ENCODE measurements around the gene SLC37A2.

Gene SLC37A2

GRCh38 chr11:125112208-125112604 is 49.1 kb downstream of the SLC37A2 start:
- DNase-seq, result no peak

DNA sequence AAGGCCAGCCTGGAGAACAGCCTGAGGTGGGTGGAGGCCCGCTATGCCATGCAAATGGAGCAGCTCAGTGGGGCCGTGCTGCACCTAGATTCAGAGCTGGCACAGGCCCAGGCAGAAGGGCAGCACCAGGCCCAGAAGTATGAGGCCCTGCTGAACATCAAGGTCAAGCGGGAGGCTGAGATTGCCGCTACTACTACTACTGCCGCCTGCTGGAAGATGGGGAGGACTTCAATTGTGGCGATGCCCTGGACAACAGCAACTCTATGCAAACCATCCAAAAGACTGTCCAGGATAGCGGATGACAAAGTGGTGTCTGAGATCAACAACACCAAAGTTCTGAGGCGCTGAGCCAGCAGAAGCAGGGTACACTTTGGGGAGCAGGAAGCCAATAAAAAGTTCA is 51.4 kb downstream of the SLC37A2 start:
- no peak for DNase-seq

GRCh38 chr11:125117429-125117828 is 54.3 kb downstream of the SLC37A2 start:
- DNase-seq, result no peak

DNA sequence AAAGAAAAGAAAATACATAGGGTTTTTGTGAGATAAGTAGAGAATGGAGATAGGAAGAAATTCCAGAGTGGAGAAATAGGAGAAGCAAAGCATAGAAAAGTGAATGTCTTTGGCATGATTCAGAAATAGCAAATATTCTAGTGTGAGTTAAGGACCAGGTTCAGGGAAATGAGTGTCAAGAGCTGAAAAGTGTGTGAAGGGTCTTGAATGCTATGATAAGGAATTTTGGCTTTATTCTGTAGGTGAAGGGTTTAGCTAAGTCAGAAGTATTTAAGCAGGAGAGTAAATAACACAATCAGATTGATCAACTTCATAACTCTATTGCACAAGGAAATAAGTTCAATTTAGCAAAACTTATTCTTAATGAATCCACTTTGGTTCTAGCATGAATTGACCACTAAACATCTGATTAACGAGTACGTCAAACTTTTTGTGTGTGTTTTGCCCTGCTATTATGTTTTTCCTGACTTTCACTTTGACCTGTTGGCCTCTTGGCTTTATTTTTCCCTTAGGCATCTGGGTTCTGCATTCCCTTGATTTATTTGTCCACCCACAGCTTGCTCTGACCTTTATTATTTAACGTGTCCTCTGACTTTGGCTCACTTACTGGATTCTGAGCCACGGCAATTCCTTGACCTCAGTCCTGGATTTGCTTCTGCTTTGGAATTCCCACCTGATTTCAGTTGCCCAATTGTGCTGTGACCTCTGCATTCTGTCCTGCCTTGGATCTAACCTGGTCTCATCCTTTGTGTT is 60.3 kb downstream of the SLC37A2 start:
- no peak for DNase-seq

DNA sequence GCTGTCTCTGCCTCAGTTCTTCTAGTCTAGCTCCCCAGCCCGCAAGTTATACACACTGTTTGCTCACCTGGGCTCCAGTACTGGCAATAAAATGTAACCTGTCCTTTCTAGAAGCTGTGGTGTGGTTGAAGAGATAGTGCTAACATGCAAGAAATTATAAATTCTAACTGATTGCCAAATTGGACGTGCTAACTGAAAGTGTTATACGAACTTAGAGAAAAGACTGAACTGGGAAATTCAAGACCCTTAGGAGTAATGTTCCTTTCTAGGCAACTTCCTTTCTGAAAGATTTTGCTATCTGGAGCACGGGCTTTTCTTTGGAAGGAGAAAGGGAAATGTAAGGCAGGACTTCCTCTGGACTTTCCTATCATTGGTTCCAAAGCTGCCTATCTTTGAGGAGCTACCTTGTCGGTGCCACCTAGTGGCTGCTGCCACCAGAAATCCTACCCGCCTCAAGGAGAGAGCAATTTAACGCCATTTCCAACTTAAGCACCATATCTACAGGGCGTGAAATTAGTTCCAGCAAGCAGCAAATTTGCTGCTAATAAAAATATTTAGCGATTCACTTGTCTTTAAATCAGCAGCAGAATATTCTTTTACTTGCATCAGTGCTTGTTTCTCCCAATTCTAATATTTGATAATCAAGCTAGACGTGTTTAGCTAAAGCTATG is 61.0 kb downstream of the SLC37A2 start:
- DNase-seq, result no peak

- DNase-seq, result no peak
These were observed 61.5 kb downstream of the SLC37A2 start for GRCh38 chr11:125124618-125124992.

DNA sequence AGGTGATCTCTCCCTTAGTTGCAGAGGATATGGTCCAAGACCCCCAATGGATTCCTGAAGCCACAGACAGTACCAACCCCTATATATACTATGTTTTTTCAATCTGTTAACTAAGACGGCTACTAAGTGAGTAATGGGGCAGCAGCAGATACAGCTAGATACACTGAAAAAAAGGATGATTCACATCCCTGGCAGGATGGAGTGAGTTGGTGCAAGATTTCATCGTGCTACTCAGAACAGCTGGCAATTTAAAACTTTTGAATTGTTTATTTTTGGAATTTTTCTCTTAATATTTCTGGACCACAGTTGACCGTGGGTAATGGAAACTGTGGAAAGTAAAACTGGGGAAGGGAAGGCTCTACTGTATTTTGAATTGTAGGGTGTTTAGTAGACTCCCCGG is 65.3 kb downstream of the SLC37A2 start:
- DNase-seq, result no peak

DNA sequence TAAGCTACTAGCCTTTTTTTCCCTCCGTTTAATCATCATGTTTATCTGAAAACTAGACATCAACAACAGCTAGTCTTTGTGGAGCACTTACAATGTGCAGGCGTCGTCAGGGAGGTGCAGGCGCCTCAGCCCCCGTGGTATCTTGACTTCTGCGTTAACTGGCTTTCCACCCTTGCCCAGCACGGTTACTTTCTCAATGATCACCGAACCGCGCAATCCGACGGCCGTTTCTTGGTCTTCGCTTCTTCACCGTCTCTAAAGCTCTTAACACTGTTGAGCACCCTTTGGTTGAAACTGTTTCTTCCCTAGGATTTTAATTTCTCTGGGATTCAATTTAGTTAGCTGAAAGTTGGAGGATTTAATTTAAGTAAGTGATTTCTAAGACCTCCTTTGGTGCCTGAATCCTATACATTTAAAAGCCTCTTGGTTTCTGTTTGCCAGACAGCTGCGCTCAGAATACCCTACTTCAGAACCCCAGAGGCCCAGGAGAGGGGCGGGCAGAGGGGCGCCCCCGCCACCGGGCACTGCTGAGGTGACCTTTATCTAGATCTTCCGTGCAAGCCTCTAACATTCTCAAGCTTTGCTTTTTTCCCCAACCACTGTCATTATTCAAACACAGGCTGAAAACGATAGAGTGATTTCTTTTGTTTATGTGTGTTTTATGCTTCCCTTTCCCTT is 66.3 kb downstream of the SLC37A2 start:
- DNase-seq, result no peak

DNA sequence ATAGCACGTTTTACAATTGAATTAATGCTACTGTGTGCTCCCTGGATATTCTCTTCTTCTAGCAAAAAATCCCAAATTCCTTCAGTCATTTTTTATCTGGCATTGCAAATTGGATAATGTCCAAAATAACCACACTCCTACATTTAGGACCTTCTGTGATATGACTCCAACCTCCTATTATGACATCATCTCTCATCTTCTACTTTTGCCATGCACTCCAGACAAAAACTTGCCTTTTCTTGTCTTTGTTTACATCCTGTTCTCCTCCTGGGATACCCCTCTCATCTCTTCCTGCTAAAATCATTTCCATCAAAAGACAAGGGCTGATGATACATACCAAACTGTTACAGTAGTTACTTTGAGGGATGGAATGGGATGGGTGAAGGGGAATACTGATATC is 69.0 kb downstream of the SLC37A2 start:
- DNase-seq, result no peak

- no peak for DNase-seq
These were observed 69.5 kb downstream of the SLC37A2 start for GRCh38 chr11:125132596-125132995.

GRCh38 chr11:125136001-125136400 is 72.9 kb downstream of the SLC37A2 start:
- no peak for DNase-seq

GRCh38 chr11:125138966-125139365 is 75.9 kb downstream of the SLC37A2 start:
- no peak for DNase-seq

- no peak for DNase-seq
These were observed 76.7 kb downstream of the SLC37A2 start for GRCh38 chr11:125139778-125140177.

Measured in NCI-H526 treated with DMSO at 0.1 percent for 48 hours (cell line).